ENCODE measurements around the gene LRPAP1.

Gene LRPAP1

DNA sequence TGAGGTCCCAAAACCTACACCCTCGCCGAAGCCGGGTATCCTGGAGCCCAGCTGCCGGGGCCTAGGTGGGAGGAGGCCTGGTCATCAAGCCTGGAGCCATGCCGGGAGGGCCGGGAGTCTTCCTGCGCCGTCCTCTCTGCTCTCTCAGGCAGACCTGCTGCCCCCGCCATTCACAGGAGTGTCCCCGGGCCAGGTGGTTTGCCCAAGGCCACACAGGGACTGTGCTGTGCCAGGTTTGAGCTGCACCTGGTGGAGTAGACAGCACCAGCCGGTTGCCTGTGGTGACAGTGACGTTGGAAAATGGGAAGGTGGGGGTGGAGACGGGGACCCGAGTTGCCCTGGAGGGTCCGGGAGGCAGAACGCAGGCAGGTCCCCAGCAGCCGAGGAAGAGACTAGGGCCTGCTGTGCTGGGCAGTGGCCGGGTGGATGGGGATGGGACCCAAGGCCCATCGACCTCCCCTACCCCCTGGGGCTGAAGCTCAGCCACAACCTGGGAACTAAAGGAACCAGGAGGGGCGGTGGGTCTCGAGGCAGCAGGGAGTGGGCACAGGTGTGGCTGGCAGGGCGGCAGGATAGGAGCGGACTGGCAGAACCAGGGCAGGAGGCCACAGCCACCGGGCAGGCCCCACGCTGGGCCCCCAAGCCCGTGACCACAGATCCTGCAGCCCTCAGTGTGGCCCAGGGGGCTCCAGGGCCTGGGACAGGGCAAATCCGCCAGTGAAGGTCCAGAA, 59.6 kb downstream of the LRPAP1 start:
- no peak for DNase-seq (ENCODE audit: low spot score)

DNA sequence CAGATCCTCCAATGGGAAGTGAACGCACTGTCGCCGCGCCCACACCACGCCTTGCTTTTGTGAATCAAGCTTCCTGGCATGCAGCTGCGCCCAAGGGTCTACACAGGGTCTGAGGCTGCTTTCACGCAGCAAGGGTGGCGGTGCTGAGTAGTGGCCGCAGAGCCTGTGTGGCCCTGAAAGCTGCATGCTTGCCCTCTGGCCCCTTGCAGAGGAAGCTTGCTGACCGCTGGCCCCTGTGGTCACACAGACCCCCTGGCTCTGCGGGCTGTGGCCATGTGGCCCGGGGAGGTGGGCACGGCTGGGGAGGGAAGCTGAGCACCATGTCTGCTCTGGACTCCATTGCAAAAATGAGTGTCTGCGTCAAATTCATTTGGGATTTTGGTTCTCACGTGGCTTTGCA, 60.3 kb downstream of the LRPAP1 start:
- DNase-seq (ENCODE audit: low spot score), result no peak

DNA sequence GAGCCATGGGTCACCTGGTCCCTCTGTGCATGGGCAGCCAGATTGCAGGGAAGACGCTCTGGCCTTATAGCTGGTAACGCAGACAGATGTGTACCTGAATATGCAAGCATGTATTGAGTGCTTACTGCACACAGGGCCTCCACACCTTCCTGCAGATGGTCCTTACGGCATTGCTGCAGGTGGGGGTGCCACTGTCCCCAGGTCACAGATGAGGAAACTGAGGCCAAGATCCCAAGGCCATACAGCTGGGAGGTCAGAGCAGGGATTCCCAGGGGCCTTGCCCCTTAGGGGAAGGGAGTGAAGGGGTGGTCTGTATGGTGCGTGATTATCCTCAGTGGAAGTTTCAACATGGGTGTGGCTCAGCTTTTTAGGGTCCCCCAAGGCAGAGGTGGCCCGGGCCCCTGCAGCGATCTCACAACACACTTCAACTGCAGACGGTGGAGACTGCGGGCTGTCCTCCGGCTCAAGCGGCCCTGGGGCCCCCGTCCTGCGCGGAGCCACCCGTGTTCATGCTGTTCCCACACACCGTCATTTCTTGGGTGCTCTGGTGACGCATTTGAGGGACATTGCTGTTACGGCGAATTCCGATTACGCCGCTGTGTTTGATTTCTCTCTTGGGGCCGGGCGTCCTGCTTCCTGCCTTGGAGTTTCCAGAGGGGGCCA, 61.0 kb downstream of the LRPAP1 start:
- no peak for DNase-seq (ENCODE audit: low spot score)

DNA sequence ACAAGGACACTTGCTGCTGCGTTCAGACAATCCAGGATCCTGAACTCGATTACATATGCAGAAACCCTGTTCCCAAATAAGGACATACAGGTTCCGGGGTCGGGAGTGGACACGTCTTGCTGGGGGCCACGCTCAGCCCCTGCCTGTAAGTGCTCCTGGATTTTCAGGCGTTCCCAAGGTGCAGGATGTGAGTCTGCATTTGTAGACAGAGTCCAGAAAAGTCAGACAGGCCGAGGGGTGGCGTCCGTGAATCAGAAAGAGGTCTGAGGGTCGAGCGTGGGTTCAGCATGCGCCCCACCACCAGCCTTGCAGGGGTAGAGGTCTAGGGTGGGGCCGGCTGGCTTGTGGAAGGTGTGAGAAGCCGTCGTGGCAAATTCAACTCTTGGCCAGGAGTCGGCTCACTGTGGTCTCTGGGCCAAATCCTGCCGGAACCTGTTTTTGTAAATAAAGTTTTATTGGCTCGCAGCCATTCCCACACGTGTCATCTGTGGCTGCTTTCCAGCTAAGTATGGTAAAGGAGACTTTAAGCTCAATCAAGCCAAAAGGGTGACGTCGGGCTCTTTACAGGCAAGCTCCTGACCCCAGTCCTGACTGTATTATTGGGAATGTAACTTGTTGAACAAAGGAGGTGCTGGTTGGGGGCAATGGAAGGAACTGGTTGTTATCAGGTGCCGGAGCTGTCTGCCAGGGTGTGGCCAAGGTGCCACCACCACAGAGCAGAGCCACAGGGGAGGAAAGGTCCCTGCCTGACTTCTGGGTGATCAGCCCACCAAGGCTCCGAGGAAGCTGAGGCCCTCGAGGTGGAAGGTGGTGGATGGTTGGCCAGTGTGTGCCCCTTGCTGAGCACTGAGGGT, 61.8 kb downstream of the LRPAP1 start:
- no peak for DNase-seq (ENCODE audit: low spot score)

DNA sequence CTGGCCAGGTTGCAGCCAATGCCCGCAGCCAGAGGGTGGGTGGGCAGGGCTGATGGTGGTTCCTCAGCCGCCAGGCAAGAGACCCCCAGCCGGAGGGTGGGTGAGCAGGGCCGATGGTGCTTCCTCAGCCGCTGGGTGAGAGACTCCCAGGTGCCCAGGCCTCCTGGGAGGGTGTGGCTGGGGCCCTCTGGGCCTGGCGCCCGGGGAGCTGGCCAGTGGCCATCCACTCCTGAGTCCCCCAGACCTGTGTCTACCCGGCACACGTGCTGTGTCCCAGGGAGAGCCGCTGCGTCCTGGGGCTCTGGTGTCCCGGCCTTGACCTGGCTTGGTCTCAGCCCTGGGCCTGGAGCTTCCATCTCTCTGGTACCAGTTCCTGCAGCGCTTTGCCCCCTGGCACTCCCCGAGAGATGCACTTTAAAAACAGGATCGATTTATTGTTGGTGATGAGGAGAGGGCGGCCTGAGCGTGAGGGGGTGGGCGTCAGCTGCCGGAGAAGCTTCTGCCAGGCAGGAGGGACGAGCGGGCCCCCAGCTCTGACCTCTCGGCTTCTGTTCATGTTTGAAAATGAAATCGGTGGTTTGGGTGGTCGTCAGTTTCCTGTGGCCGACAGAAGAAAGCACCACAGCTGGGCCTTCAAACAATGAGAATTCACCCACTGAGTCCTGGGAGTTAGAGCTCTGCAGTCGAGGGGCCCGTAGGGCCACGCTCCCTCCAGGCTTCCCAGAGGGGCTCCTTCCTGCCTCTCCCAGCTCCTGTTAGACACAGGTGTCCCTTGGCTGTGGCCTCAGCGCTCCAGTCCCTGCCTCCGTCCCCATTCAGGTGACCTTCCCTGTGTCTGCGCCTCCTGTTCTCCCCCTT, 62.6 kb downstream of the LRPAP1 start:
- DNase-seq (ENCODE audit: low spot score), result no peak

DNA sequence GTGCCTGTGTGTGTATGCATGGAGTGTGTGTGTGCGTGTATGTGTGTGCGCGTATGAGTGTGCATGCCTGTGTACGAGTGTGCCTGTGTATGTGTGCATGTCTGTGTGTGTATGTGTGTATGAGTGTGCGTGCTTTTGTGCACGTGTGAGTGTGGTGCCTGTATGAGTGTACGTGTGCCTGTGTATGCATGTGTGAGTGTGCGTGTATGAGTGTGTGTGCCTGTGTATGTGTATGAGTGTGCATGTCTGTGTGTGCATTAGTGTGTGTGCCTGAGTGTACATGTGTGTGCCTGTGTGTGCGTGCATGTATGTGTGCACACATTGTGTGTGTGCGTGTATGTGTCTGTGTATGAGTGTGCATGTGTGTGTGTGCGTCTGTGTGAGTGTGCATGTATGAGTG, 63.4 kb downstream of the LRPAP1 start:
- DNase-seq (ENCODE audit: low spot score), result no peak

DNA sequence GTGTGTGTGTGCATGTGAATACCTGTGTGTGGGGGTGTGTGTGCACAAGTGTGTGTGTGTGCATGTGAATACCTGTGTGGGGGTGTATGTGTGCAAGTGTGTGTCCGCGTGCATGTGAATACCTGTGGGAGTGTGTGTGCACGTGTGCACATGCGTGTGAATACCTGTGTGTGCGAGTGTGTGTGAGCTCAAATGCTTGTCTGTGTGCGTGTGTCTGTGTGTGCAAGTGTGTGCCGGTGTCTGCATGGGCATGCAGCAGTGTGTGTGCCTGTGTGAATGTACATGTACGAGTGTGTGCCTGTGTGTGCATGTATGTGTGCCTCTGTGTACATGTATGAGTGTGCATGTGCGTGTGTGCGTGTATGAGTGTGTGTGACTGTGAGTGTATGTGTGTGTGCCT, 64.1 kb downstream of the LRPAP1 start:
- no peak for DNase-seq (ENCODE audit: low spot score)

DNA sequence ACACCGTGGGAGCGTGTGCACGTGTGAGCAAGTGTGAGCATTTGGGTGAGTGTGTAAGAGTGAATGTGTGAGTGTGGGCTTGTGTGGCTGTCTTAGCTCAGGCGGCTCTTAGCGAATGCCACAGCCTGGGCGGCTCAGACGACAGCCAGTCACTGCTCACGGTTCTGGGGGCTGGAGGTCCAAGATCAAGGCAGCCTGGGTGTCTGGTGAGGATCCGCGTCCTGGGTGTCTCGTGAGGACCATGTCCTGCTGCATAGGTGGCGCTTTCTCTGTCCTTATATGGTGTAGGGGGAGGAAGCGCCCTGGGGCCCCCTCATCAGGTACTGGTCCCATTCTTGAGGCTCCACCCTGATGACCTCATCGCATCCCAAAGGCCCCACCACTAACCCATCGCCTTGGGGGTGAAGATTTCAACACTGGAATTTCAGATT, 64.6 kb downstream of the LRPAP1 start:
- no peak for DNase-seq (ENCODE audit: low spot score)

DNA sequence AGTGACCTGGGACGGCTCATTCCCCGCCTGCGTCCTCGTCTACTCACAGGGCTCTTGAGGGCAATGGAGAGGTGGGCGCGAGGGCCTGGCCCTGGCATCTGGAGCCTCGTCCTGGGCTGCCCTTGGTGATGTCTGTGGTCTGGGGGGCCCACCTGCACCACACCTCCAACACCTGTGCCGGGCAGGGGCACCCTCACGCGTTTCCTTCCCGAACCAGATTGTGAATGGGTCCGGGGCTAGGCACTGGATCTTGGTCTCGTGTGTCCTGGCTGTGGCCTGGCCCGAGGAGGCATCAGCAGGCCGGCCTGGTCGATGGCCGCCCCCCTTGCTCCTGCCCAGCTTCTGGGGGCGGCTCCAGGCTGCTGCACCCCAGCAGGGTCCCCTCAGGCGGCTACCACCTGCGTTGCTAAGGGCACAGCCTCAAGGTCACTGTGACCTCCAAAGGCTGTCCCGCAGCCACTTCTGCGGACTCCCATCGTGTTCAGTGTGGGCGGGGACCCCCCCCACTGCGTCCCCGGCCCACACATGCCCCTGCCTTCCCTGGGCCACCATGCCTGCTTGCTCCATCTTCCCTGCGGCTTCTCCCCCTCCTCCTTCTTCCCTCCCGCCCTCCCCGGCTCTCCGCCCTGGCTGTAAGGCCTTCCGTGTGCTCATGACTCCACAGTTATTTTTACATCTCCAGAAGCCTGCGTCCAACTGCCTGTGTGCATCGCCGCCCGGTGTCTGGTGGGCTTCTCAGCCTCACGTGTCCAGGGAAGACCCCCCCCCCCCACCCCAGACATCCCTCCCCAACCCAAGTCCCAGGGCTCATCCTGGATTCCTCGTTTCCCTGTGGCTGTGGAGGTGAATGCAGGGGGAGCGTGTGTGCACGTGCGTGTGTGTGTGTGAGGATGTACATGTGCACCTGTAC, 65.3 kb downstream of the LRPAP1 start:
- DNase-seq (ENCODE audit: low spot score), result no peak

DNA sequence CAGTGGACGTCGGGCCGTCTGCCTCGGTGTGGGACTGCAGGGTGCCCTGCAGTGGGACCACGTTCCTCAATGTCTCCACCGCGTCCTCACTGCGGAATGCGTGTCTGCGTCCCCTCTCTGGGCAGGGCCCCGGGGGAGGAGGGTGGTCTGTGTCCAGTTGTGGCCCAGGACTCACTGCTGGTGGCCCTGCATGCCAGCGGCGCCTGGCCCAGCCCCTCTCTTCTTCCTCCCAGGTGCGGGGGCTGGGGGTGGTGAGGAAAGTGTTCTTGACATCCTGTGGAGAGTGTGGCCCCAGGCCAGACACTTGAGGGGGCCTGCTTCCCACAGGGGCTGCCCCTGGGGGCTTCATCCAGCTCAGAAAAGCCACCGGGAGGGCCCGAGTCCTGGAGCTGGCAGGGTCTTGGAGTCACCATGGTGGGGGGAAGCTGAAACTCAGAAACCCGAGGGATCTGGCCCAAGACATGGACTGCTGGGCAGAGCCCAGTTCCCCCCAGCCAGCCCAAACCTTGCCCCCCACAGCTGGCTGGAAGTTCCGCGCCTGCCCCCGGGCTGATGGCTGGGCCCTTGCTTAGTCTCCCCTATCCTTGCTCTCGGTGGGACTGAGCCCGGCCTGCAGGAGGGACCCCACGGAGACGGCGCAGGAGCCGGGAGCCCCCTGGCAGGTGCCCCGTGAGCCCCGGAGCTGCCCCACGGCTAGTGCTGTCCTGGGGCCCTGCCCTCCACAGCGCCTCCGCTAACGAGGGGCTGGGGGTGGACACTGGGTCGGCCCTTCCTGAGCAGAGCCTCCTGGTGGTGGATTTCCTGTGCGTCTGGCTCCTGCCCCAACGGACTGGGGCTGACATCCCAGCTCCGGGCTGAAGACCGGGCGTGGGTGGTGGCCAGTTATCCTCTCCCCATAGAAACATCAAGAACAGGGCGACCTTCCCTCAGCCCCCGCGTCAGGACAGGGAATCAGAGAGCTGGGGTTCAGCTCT, 66.2 kb downstream of the LRPAP1 start:
- peak; percentile 87 for DNase-seq (ENCODE audit: low spot score)

DNA sequence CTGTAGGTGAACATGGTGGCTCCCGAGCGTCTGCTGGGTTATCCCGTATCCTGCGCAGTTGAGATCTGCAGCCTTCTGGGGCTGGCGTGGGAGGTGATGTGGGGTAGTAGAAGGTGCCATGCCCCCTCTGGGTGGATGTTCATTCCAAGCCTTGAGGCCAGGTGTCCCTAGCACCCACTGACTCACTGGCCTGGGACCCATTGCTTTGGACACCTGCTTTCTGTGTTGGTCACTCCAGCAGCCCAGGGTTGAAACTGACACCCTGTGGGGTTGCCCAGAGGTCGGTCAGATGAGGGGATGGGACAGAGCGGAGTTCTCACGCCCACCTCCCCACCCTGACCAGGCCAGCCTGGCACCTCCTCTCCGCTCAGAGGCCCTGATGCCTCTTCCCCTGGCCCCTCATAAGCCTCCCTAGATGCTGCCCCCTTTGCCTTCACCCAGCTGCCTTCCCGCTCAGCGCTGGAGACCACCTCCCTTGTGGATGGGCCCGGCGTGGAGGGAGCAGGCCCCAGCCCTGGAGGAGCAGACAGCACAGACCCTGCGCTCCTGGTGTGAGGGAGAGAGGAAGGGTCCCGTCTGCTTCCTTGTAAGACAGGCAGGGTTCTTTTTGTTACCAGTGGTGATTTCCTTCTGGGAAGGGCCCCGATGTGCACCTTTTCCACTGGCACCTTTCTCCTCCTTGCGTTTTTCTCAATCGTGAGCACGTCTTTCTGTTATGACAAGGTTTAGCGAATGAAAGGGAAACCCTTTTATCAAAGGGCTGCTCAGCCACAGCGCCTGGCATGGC, 67.1 kb downstream of the LRPAP1 start:
- no peak for DNase-seq (ENCODE audit: low spot score)

DNA sequence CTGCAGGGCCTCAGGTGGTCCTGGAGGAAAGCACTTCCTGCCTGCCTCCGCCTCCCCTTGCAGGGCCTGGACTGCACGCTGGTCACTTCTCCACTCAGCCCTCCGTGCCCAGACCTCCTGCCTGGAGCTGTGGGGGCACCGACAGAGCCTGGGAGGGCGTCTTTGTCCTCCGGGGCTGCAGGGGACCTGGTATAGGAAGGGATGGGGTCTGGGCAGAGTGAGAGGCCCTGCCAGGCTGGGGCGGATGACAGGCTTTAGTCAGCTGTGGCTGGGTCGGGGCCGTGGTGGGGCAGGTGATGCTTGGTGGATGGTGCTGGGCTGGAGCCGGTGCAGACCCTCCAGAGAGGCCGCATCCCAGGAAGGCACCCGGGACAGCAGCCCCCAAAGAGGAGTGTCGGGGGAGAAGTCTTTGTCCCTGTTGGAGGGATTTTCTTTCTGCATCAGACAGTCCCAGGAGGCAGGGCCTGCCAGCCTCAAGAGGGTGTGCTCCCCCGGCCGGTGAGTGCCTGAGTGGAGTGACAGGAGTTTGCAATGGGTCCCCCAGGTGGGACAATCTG, 67.8 kb downstream of the LRPAP1 start:
- no peak for DNase-seq (ENCODE audit: low spot score)

DNA sequence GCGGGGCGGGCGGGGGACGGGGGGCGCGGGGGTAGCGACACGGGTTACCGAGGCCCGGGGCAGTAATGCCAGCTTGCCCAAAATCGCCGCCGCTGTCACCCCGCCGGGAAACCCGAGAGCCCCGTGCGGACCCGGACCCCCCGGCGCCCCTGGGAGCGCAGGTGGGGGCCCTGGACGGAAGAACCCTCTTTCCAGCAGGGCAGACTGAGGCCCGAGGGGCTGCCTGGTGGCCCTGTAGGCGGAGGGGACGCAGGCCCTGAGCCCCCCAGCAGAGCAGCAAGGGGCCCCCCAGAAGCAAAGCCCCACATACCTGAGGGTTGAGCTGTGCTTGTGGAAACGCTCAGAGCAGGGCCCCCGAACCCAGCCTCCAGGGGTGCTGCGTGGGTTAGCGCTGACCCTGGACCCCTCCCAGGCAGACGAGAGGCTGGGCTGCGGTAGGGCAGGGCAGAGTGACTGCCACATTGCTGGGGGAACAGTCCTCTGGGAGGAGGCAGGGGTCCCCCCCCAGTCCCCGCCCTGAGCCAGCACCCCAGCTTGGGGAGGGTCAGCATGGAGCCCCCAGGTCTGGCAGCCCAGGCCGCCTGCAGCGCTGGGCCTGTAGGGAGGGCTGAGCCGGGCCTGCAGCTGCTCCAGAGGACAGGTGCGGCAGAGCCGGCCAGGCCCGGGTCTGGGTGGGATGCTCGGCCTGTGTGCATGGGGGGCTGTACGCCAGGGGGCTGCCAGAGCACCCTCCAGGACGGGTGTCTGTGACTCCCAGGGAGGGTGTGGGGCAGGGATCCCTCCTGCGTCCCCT, 68.5 kb downstream of the LRPAP1 start:
- no peak for DNase-seq (ENCODE audit: low spot score)

DNA sequence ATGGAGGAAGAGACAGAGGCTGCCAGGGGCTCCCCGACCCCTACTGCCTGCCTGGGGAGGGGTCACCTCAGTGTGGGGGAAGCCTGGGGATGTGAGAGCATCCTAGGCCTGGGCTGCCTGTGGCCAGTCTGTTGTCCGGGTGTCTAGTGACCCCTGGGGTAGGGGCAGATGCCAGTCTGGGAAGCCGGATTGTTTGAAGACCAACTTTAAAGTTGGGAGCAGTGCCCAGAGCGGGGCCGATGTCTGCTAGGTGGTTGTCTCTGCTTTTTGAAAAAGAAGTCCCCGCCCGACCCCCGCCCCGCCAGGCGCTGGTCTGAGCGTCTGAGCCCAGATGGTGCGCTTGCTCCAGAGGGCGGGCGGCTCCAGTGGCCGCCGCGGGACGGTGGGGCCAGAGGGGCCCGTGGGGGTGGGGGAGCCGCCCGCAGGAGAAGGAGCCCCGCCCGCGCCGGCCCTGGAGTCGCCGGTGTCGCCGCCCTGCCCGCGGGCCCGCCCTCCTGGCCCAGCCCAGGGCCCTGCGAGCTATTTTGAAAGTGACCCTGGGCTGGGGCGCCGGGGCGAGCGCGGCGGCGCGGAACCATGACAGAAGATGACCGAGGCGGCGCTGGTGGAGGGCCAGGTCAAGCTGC, 69.3 kb downstream of the LRPAP1 start, which contains the start of gene DOK7:
Gene DOK7 (plus strand): TSS at position 517 of the 626 bp plus-strand sequence. CDS start 70 bp downstream, at position 587.
- peak; percentile 71 for DNase-seq (ENCODE audit: low spot score)

DNA sequence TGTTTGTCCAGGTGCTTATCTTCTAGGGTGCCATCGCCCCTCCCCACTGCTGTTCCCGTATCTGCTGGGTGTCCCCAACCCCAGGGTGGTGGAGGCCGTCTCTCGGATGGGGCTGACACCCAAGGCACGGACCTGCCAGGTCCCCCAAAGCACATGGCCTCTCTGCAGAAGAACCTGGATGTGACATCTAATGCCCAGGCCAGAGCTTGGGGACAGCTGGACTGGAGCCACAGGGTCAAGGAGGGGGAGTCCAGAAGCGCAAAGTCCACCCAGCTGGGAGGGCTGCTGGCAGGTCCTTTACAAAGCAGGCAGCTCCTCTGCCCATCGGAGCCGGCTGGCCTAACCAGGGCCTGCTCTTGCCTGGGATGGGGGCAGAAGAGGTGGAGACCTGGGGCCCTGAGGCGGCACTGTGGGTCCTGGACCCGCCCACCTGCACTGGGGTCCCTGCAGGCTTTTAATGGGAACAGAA, 69.9 kb downstream of the LRPAP1 start:
- no peak for DNase-seq (ENCODE audit: low spot score)

DNA sequence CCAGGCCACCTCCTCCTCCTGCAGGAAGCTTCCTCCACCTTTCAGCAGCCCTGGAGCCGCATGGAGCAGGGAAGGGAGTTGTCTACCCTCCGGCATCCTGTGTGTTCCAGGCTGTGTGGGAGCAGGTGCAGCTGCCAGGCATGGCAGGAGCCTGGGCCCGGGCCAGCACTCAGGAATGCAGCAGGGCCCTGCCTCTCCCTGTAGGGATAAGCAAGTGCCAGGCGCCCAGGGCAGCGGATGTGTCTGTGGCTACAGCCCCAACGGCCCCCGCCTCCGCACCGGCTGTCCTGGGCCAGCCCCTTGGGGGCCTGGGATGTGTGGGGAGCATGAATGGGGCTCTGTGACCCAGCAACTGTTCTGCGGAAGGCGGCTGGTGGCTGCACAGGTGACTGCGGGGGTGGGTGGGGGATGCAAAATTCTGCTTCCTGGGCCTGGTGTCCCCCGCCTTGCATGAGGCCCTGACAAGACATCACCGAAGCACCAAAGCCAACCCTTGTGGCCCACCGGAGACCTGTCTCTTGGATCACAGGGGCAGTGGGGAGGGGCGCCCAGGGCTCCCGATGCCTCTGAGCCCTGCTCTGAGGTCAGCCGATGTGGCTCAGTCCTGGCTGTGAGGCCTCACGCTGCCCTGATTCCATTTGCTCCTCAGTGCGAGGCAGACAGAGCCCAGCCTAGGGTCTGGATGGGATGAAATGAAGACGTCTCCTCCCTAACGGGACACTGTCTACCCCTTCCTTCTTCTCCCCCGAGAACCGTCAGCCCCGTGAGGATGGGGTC, 70.5 kb downstream of the LRPAP1 start:
- no peak for DNase-seq (ENCODE audit: low spot score)
